Cardiac fibroblast (primary cell): Measurements from ENCODE around the gene MLF1.

ENCODE experiments used
- DNase-seq, 2 donors: peaks; one replicate each; pipeline versions ENCODE4 v3.0.0 to v3.0.0-alpha.2; 2010; ENCODE audit warnings: low read depth in 2 of 2
- H3K4me3 ChIP-seq, 2 donors: replicated peaks in 1 of 2; 1 replicate in 1 of 2; 2 replicates in 1 of 2; pipeline ENCODE4 v1.5.1; 2011; ENCODE audit warnings: low read depth in 2 of 2, low read length in 2 of 2, mild to moderate bottlenecking in 2 of 2, moderate library complexity in 1 of 2
- TF ChIP-seq, protein P1 (sequence below): IDR thresholded peaks from one replicate; pipeline ENCODE4 v1.5.1; 2011; ENCODE audit warnings: low read depth, mild to moderate bottlenecking, low read length, inconsistent platforms

The MLF1 gene

DNA sequence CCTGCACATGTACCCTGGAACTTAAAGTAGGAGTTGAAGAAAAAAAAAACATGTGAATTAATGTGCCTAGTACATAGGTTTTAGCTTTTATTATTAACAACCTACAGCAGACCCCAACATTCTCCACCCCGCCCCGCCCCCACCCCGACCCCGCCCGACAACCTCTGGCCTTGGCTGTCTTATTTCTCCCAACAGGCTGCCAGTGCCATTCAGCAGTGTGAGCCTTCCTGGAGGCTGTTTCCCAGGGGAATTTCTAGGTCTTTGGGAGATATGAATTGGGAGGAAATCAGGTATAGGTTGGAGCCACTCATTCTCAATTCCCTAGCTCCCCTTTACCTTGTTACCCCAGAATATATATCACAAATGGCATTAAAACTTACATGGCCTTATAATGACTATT, 8.3 kb upstream of the MLF1 start:
- no peak overlapping the region for H3K4me3 ChIP-seq
- no peak for DNase-seq
- TF ChIP-seq, protein P1, sequence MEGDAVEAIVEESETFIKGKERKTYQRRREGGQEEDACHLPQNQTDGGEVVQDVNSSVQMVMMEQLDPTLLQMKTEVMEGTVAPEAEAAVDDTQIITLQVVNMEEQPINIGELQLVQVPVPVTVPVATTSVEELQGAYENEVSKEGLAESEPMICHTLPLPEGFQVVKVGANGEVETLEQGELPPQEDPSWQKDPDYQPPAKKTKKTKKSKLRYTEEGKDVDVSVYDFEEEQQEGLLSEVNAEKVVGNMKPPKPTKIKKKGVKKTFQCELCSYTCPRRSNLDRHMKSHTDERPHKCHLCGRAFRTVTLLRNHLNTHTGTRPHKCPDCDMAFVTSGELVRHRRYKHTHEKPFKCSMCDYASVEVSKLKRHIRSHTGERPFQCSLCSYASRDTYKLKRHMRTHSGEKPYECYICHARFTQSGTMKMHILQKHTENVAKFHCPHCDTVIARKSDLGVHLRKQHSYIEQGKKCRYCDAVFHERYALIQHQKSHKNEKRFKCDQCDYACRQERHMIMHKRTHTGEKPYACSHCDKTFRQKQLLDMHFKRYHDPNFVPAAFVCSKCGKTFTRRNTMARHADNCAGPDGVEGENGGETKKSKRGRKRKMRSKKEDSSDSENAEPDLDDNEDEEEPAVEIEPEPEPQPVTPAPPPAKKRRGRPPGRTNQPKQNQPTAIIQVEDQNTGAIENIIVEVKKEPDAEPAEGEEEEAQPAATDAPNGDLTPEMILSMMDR = no peak

DNA sequence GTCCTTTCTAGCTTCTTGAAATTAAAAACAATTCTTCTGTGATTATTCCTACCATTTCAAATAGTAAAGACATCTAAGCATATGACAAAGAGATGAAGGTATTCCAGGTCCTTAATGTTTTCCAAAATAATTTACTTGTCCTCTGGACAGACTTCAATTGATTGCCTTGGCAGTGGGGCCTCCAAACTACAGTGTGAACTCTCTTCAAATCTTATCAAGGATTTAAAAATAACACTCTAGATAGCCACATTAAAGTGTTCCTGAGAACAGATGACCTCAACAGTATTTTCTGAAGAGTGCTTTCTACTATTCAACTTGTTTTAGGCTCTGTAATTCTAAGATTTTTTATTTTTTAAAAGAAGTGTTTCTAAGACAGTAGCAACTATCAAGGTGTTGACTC, 7.9 kb upstream of the MLF1 start:
- DNase-seq = no peak
- no peak overlapping the region for H3K4me3 ChIP-seq
- TF ChIP-seq, protein P1 = no peak

DNA sequence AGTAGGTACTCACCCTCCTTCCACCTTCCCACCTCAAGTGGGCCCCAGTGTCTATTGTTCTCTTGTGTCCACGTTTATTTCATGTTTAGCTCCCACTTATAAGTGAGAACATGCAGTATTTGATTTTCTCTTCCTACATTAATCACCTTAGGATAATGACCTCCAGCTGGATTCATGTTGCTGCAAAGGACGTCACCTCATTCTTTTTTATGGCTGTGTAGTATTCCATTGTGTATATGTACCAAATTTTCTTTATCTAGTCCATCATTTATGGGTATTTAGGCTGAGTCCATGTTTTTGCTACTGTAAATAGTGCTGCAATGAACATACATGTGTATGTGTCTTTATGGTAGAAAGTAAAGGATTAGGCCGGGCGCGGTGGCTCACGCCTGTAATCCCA, 5.9 kb upstream of the MLF1 start:
- no peak overlapping the region for H3K4me3 ChIP-seq
- no peak for DNase-seq
- TF ChIP-seq, protein P1 = no peak

GRCh38 chr3:158568784-158569183, 2.2 kb upstream of the MLF1 start:
- TF ChIP-seq, protein P1 = no peak
- no peak overlapping the region for H3K4me3 ChIP-seq
- DNase-seq = peak in 1 of 2 donors; percentile 5

DNA sequence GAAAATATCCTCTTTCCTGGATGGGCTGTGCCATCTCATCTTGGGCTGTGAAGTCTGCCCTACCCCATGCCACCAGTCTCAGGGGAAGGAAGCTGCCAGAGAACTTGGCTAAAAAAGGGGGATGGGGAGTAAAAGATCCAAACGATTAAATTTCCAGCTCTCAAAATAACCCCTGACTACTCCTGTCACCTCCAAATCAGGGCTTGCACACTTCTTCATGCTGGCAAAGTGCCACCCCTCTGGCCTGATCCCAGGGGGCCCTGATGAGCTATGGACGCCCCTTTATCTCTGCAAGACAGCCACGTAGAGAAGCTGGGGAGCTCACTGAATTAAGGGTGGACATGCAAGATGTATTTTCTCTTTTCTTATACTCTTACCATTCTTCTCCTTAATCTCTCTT, 1.2 kb upstream of the MLF1 start:
- no peak for DNase-seq
- TF ChIP-seq, protein P1 = no peak
- H3K4me3 ChIP-seq = no peak overlapping the region

GRCh38 chr3:158571969-158572765, 1.2 kb downstream of the MLF1 start:
- TF ChIP-seq, protein P1 = no peak
- DNase-seq = no peak
- H3K4me3 ChIP-seq = no peak overlapping the region

DNA sequence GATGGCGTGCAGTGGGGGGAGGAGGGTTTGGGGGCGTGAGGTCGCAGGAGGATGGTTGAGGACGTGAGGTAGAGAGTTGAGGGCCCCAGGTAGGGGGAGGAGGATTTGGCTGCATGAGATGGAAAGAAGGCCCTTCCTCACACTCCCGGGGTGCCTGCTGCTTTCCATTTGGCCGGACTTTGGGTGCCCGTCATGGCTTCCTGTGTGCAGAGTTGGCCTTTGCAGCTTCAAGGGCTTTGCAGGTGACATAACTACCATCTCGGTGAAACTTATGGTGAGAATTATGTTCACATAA, 1.7 kb downstream of the MLF1 start:
- DNase-seq = no peak
- TF ChIP-seq, protein P1 = no peak
- H3K4me3 ChIP-seq = no peak overlapping the region
